Measurements from ENCODE around the gene ZNF283. TPM values are rescaled to one million over a fixed set of nuclear protein-coding genes. Genes with fewer than 3 reads are reported as not detected.

ZNF283 gene
- 8.7 and 11.9 TPM in 2 replicates for total RNA-seq (2014; rRNA removed; shearing (Covaris generic))
- 3.4 and 5.2 TPM in 2 replicates for polyA plus RNA-seq (2015; cell fraction: cytosol; rRNA removed)
- polyA plus RNA-seq (2015; cell fraction: nucleus; rRNA removed) = 23.4 and 23.7 TPM in 2 replicates

GRCh38 chr19:43826787-43827754, at the start of gene ZNF283:
Gene ZNF283, plus strand, starts transcription at chr19:43827321. Its CDS starts 6,184 bp downstream, at chr19:43833505.
- in situ Hi-C loops (cut with HindIII; ENCODE audit: low pct_unique_long_range_greater_than_20kb, low sequenced_read_pairs) = no loop called here
- DNase-seq (ENCODE audit: low read depth, low spot score) = peak; percentile 90

GRCh38 chr19:43778651-43779050, 48.5 kb upstream of the ZNF283 start:
- no peak for DNase-seq (ENCODE audit: low read depth, low spot score)
- in situ Hi-C loops (cut with HindIII; ENCODE audit: low pct_unique_long_range_greater_than_20kb, low sequenced_read_pairs) = no loop called here

- no peak for DNase-seq (ENCODE audit: low read depth, low spot score)
- in situ Hi-C loops (cut with HindIII; ENCODE audit: low pct_unique_long_range_greater_than_20kb, low sequenced_read_pairs) = no loop called here
Observed at GRCh38 chr19:43779147-43779819, 47.8 kb upstream of the ZNF283 start.

GRCh38 chr19:43779820-43780219, 47.3 kb upstream of the ZNF283 start:
- in situ Hi-C loops (cut with HindIII; ENCODE audit: low pct_unique_long_range_greater_than_20kb, low sequenced_read_pairs) = no loop called here
- DNase-seq (ENCODE audit: low read depth, low spot score) = no peak

GRCh38 chr19:43780706-43781525, 46.2 kb upstream of the ZNF283 start, which contains the start of gene KCNN4:
Gene KCNN4, minus strand, starts transcription at chr19:43780973. Its CDS starts 112 bp downstream, at chr19:43780861.
- in situ Hi-C loops (cut with HindIII; ENCODE audit: low pct_unique_long_range_greater_than_20kb, low sequenced_read_pairs) = no loop called here
- no peak for DNase-seq (ENCODE audit: low read depth, low spot score)

GRCh38 chr19:43781630-43782310, 45.4 kb upstream of the ZNF283 start:
- DNase-seq (ENCODE audit: low read depth, low spot score) = no peak
- in situ Hi-C loops (cut with HindIII; ENCODE audit: low pct_unique_long_range_greater_than_20kb, low sequenced_read_pairs) = no loop called here

- in situ Hi-C loops (cut with HindIII; ENCODE audit: low pct_unique_long_range_greater_than_20kb, low sequenced_read_pairs) = no loop called here
- DNase-seq (ENCODE audit: low read depth, low spot score) = no peak
Observed at GRCh38 chr19:43782311-43782660, 44.8 kb upstream of the ZNF283 start.

GRCh38 chr19:43782689-43783231, 44.4 kb upstream of the ZNF283 start:
- in situ Hi-C loops (cut with HindIII; ENCODE audit: low pct_unique_long_range_greater_than_20kb, low sequenced_read_pairs) = no loop called here

GRCh38 chr19:43783636-43784035, 43.5 kb upstream of the ZNF283 start:
- in situ Hi-C loops (cut with HindIII; ENCODE audit: low pct_unique_long_range_greater_than_20kb, low sequenced_read_pairs) = no loop called here
- DNase-seq (ENCODE audit: low read depth, low spot score) = no peak

More at GRCh38 chr19:43782689-43783231, 44.4 kb upstream of the ZNF283 start:
- no peak for DNase-seq (ENCODE audit: low read depth, low spot score)

- in situ Hi-C loops (cut with HindIII; ENCODE audit: low pct_unique_long_range_greater_than_20kb, low sequenced_read_pairs) = no loop called here
- peak; percentile 43 for DNase-seq (ENCODE audit: low read depth, low spot score)
Observed at GRCh38 chr19:43784241-43784980, 42.7 kb upstream of the ZNF283 start.

GRCh38 chr19:43784981-43785808, 41.9 kb upstream of the ZNF283 start:
- in situ Hi-C loops (cut with HindIII; ENCODE audit: low pct_unique_long_range_greater_than_20kb, low sequenced_read_pairs) = no loop called here
- DNase-seq (ENCODE audit: low read depth, low spot score) = peak; percentile 82

- DNase-seq (ENCODE audit: low read depth, low spot score) = no peak
- in situ Hi-C loops (cut with HindIII; ENCODE audit: low pct_unique_long_range_greater_than_20kb, low sequenced_read_pairs) = no loop called here
Observed at GRCh38 chr19:43786665-43787064, 40.5 kb upstream of the ZNF283 start.

GRCh38 chr19:43789029-43789428, 38.1 kb upstream of the ZNF283 start:
- in situ Hi-C loops (cut with HindIII; ENCODE audit: low pct_unique_long_range_greater_than_20kb, low sequenced_read_pairs) = no loop called here
- no peak for DNase-seq (ENCODE audit: low read depth, low spot score)

GRCh38 chr19:43790587-43790986, 36.5 kb upstream of the ZNF283 start:
- in situ Hi-C loops (cut with HindIII; ENCODE audit: low pct_unique_long_range_greater_than_20kb, low sequenced_read_pairs) = no loop called here

GRCh38 chr19:43797118-43797517, 30.0 kb upstream of the ZNF283 start:
- DNase-seq (ENCODE audit: low read depth, low spot score) = no peak
- in situ Hi-C loops (cut with HindIII; ENCODE audit: low pct_unique_long_range_greater_than_20kb, low sequenced_read_pairs) = no loop called here

More at GRCh38 chr19:43790587-43790986, 36.5 kb upstream of the ZNF283 start:
- no peak for DNase-seq (ENCODE audit: low read depth, low spot score)
